A549 treated with AZD2906 at 1 μM for 4 hours (cell line): ENCODE results near the gene APEX2. TPM values are rescaled to one million over a fixed set of nuclear protein-coding genes. Genes with fewer than 3 reads are reported as not detected.

Experiments used
- total RNA-seq: library from RNA; stranded (reverse); fragments of 200-300 nt; extraction: Qiagen RNA extraction; gene quantifications from 5 replicates; pipeline ENCODE4 v1.2.3, GENCODE V29; 2022

The APEX2 gene
- total RNA-seq = 27.3 to 32.4 TPM (median 30.3 TPM) in 5 replicates

DNA sequence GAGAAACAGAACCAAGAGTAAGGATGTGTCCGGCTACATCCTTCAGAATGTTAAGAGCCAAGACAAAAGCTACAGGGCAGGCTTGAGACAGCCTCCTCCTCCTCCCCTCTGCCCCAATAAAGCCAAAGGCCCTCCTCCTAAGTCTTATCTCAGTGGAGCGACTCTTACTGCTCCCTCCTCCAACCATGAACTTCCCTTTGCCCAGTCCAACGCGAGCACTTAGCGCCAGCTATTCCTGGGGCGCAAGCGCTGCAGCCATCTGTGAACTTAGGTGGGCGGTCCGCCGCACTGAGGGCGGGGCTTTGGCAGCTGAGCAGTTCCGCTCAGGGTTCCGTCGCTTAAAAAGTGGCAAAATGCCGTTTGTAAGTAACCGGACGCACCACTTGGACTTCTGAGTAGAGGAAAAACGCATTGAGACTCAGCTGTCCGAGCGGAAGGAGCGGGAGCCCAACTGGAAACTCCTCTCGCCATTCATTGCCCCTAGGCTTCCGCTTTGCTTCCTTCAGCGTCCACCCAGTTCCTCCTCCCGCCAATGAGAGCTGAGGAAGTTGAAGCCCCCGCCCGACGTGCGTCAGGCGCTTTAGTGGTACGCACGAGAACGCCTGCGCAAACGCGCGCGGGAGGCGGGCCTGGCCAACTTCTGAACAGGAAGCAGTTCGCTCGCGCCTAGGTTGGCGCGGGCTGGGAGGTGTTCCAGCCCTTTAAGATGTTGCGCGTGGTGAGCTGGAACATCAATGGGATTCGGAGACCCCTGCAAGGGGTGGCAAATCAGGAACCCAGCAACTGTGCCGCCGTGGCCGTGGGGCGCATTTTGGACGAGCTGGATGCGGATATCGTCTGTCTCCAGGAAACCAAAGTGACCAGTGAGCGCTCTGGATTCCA is at the start of gene APEX2:
TSS of gene APEX2 (plus strand) at position 647 of the 882 bp plus-strand sequence. CDS start at position 707, 60 bp downstream.

DNA sequence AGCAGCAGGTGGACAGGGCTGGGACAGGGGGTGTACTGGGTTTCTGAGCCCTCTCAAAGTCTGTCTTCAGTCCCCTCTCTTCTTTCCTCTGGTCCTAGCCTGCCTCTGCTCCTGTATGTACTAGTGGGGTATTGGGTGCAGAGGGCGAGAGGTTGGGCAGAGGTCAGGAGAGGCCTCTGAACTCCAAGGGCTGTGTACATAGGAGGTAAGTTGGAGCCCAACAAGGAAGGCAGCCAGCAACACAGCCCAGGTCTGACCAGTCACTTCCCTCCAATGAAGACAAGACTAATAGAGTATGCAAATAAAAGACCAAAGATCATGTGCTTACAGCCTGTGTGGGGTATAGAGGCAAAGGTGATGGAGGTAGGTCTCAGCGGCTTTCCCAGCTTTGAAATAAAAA is 6.1 kb upstream of the APEX2 start, which contains the start of gene PFKFB1:
TSS of gene PFKFB1 (minus strand) at position 90 of the 400 bp plus-strand sequence. CDS start 181 bp downstream, outside the sequence.

GRCh38 chrX:55030271-55031205 is 30.4 kb downstream of the APEX2 start, which contains the start of gene ALAS2:
Gene ALAS2, minus strand, starts transcription at chrX:55030977. Its CDS starts 4,977 bp downstream, at chrX:55026000.

Other genes with a start within 250 kb of the APEX2 start
- 0.02 TPM in 1 of 5 replicates, not detected in the others for gene ITIH6, start 202.1 kb upstream of the APEX2 start, total RNA-seq
- gene MAGED2, start 192.6 kb upstream of the APEX2 start, total RNA-seq = 74.4 to 87.8 TPM (median 83.2 TPM) in 5 replicates
- 0.46 to 0.66 TPM (median 0.63 TPM) in 5 replicates for gene TRO, start 79.5 kb upstream of the APEX2 start, total RNA-seq
- gene PFKFB1, start 6.2 kb upstream of the APEX2 start, total RNA-seq = 0.05 to 0.10 TPM (median 0.07 TPM) in 5 replicates
- not detected in 5 replicates for gene ALAS2, start 30.6 kb downstream of the APEX2 start, total RNA-seq
- gene PAGE2B, start 74.7 kb downstream of the APEX2 start, total RNA-seq = not detected in 5 replicates
- gene PAGE2, start 88.7 kb downstream of the APEX2 start, total RNA-seq = not detected in 5 replicates
- not detected in 5 replicates for gene PAGE5, start 220.0 kb downstream of the APEX2 start, total RNA-seq